Iris pigment epithelial cell (primary cell): ENCODE results near the gene OR10V1.

Source experiments
- DNase-seq: peaks from one replicate; pipeline ENCODE4 v3.0.0-alpha.2; 2011; ENCODE audit warnings: low read depth

OR10V1 gene

GRCh38 chr11:59668188-59668949, 45.3 kb downstream of the OR10V1 start:
- DNase-seq = peak; percentile 56

- no peak for DNase-seq
Measured at GRCh38 chr11:59667812-59668187, 45.8 kb downstream of the OR10V1 start.

GRCh38 chr11:59666969-59667368, 46.7 kb downstream of the OR10V1 start:
- peak; percentile 33 for DNase-seq
